Vagina (tissue), 2 donors: Measurements from ENCODE around the gene ATG2A. TPM values are rescaled to one million over a fixed set of nuclear protein-coding genes. Genes with fewer than 3 reads are reported as not detected.

Source experiments
- DNase-seq, 2 donors: peaks; one replicate each; pipeline ENCODE4 v3.0.0-alpha.2; 2017; ENCODE audit errors: extremely low spot score in 2 of 2
- H3K27ac ChIP-seq: fragments of 200-600 bp; sonication (generic); one replicate; pipeline ENCODE4 v1.5.1; 2019
- H3K27me3 ChIP-seq: fragments of 200-600 bp; sonication (generic); one replicate; pipeline ENCODE4 v1.5.1; 2019
- H3K36me3 ChIP-seq, 2 donors: fragments of 200-600 bp; sonication (generic); one replicate each; pipeline ENCODE4 v1.5.1; 2017 to 2019
- H3K4me1 ChIP-seq: fragments of 200-600 bp; sonication (generic); one replicate; pipeline ENCODE4 v1.5.1; 2019
- H3K4me3 ChIP-seq, 2 donors: fragments of 200-600 bp; sonication (generic); 1 replicate in 1 of 2; 2 replicates in 1 of 2; pipeline ENCODE4 v1.5.1; 2016 to 2019
- H3K9me3 ChIP-seq: fragments of 200-600 bp; sonication (generic); one replicate; pipeline ENCODE4 v1.5.1; 2019
- POLR2A ChIP-seq, 2 donors: fragments of 450-650 bp; IDR thresholded peaks; one replicate each; pipeline ENCODE4 v1.6.1; 2017; ENCODE audit warnings: antibody characterized with exemption in 2 of 2, mild to moderate bottlenecking in 2 of 2, moderate library complexity in 2 of 2
- POLR2AphosphoS5 ChIP-seq, 2 donors: sonication (generic); formaldehyde crosslinking; IDR thresholded peaks; one replicate each; pipeline ENCODE4 v1.9.0; 2017; ENCODE audit warnings: antibody characterized with exemption in 2 of 2, mild to moderate bottlenecking in 2 of 2, low read depth in 1 of 2; ENCODE audit not compliant: insufficient read depth in 1 of 2
- intact Hi-C: fragments of 100-400 bp; cut with DNase I; formaldehyde crosslinking; loops from one replicate; pipeline ENCODE4 v1.15.1; 2023
- total RNA-seq: library from RNA; depleted of rRNA; stranded (reverse); fragments of >200 nt; gene quantifications from one replicate; pipeline ENCODE4 v1.2.3, GENCODE V29; 2016
- TF ChIP-seq, protein P1 (sequence below), 3 experiments: fragments of 450-650 bp in 2 of 3; fragments of 200-600 bp in 1 of 3; sonication (generic) in 1 of 3; IDR thresholded peaks; one replicate each; pipeline ENCODE4 v1.5.1; 2017 to 2019; ENCODE audit warnings: antibody characterized with exemption in 3 of 3, mild to moderate bottlenecking in 2 of 3, moderate library complexity in 2 of 3

ATG2A gene
- total RNA-seq, 1 donor from 2014 or later, result 27.0 TPM

DNA sequence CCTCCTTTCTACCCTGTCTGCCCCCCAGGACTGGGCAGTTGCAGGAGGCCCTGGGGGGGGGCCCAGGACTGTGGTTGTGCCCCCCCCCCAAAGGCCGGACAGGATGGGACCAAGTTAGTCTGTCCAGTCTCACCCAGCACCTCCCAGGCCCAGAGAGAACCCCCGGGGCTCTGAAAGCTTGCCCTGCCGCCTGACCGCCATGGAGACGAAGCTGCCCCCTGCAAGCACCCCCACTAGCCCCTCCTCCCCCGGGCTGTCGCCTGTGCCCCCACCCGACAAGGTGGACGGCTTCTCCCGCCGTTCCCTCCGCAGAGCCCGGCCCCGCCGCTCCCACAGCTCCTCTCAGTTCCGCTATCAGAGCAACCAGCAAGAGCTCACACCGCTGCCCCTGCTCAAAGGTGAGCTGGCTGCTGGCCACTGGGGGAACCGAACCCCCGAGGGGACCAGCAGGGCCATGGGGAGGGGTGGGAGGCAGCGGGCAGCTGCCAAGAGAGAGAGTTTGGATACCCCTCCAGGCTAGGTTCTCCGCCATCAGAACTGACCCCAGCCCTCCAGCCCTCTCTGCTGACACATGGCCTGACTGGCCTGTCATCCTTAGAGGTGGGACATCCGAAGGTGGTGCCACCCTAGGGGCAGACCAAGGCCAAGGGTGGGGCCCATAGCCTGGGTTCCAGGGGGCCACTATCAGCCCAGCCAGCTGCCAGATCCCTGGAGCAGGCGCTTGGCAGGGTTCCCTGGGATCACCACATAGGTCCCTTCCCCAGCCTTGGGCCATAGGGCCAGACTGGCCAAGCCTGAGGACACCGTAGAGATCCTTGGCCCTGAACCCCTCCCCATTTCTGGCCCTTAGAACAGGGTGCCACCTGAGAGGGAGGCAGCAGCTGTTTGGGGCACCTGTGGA, 8.8 kb upstream of the ATG2A start:
- intact Hi-C loops, result no loop called here
- no peak for DNase-seq
- Histone ChIP-seq H3K4me3 (peak overlapping the region; percentile 76 to 83), H3K27ac (no peak overlapping the region), H3K9me3 (no peaks in the 10 kb centered on the region), H3K36me3 (peaks cover 0 to 34% of the 10 kb centered on the region in 2 donors), H3K27me3 (no peaks in the 10 kb centered on the region), H3K4me1 (peaks cover 26% of the 10 kb centered on the region)
- no peak for TF ChIP-seq POLR2A (IDR thresholded peaks at IDR 0.05)
- no peak for TF ChIP-seq POLR2AphosphoS5 (IDR thresholded peaks at IDR 0.05; ENCODE audit: insufficient read depth in 1 of 2, low read depth in 1 of 2)
- TF ChIP-seq, protein P1, sequence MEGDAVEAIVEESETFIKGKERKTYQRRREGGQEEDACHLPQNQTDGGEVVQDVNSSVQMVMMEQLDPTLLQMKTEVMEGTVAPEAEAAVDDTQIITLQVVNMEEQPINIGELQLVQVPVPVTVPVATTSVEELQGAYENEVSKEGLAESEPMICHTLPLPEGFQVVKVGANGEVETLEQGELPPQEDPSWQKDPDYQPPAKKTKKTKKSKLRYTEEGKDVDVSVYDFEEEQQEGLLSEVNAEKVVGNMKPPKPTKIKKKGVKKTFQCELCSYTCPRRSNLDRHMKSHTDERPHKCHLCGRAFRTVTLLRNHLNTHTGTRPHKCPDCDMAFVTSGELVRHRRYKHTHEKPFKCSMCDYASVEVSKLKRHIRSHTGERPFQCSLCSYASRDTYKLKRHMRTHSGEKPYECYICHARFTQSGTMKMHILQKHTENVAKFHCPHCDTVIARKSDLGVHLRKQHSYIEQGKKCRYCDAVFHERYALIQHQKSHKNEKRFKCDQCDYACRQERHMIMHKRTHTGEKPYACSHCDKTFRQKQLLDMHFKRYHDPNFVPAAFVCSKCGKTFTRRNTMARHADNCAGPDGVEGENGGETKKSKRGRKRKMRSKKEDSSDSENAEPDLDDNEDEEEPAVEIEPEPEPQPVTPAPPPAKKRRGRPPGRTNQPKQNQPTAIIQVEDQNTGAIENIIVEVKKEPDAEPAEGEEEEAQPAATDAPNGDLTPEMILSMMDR (IDR thresholded peaks at IDR 0.05), result no peak

- no peak for DNase-seq
- H3K4me1 ChIP-seq, result peaks cover 26% of the 10 kb centered on the region
- peak overlapping the region; percentile 97 for H3K27ac ChIP-seq
- H3K4me3 ChIP-seq, result peak overlapping the region; percentile 76 to 83
- no peaks in the 10 kb centered on the region for H3K27me3 ChIP-seq
- intact Hi-C loops, result loop anchor here (1.0 kb wide), 1 partner anchor 44 kb away; no protein-coding TSS in a partner anchor
- TF ChIP-seq POLR2AphosphoS5 (IDR thresholded peaks at IDR 0.05; ENCODE audit: insufficient read depth in 1 of 2, low read depth in 1 of 2), result no peak
- no peak for TF ChIP-seq POLR2A (IDR thresholded peaks at IDR 0.05)
- TF ChIP-seq, protein P1 (IDR thresholded peaks at IDR 0.05), result no peak
- H3K9me3 ChIP-seq, result no peaks in the 10 kb centered on the region
- H3K36me3 ChIP-seq, result peaks cover 0 to 25% of the 10 kb centered on the region in 2 donors
Observed at GRCh38 chr11:64924910-64925284, 7.9 kb upstream of the ATG2A start.

DNA sequence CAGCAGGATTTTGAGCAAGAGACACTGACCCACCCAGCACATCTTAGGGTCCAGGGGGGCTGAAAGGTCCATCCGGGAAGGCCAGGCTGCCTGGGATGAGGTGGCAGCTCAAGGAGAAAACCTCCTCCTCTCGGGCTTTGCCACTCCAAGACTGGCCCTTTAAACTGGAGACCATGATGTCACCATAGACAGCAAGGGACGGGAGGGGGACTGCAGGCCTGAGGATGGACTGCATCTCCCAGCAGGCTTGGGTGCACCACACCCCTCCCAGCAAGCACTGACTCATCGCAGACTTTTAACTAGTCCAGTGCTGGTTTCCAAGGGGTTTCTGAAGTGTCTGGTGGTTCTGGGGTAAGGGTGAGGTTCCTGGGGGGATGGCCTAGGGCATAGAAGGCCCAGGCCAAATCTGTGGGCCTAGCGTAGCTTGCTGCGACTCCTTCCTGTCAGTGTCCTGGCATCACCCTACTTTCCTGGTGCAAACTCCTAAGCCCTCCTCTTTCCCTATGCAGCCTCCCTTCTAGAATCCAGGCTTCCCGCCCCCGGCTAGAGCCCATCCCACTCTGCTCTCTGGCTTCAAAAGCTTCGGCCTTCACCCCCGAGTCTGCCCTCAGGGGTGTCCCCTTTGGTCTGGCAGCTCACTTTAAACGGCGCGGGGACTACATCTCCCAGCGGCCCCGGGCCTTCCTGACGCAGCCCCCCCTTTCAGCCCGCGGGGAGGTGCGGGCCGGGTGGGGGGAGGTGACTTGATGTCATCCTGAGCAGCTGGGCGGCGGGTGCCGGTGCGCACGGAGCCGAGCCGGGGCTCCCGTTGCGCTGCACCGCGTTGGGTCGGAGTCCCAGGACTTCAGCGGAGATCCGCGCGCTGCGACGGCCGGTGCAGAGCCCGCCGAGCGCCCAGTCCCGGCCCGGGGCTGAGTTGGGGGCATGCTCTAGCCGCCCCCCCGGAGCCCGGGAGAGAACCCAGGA, 7.2 kb upstream of the ATG2A start, which contains the start of gene PPP2R5B:
Gene PPP2R5B, plus strand, starts transcription at position 746 of the 966 bp plus-strand sequence. CDS start 1,046 bp downstream, outside the sequence.
- intact Hi-C loops, result loop anchor here (1.0 kb wide), 1 partner anchor 43 kb away; no protein-coding TSS in a partner anchor
- H3K27ac ChIP-seq, result peak within 1 kb of the TSS; percentile 97
- peak in 1 of 2 donors; percentile 75 for TF ChIP-seq POLR2A (IDR thresholded peaks at IDR 0.05)
- TF ChIP-seq POLR2AphosphoS5 (IDR thresholded peaks at IDR 0.05; ENCODE audit: insufficient read depth in 1 of 2, low read depth in 1 of 2), result peak; percentile 88 to 94
- TF ChIP-seq, protein P1 (IDR thresholded peaks at IDR 0.05), result no peak

GRCh38 chr11:64923151-64923661, 6.2 kb upstream of the ATG2A start:
- DNase-seq, result no peak
- no peaks in the 10 kb centered on the region for H3K27me3 ChIP-seq
- H3K27ac ChIP-seq, result peak overlapping the region; percentile 97
- H3K36me3 ChIP-seq, result peaks cover 0 to 12% of the 10 kb centered on the region in 2 donors
- intact Hi-C loops, result no loop called here
- no peak overlapping the region for H3K4me3 ChIP-seq
- TF ChIP-seq, protein P1 (IDR thresholded peaks at IDR 0.05), result no peak
- TF ChIP-seq POLR2A (IDR thresholded peaks at IDR 0.05) (no peak), POLR2AphosphoS5 (IDR thresholded peaks at IDR 0.05; ENCODE audit: insufficient read depth in 1 of 2, low read depth in 1 of 2) (no peak)
- peaks cover 36% of the 10 kb centered on the region for H3K4me1 ChIP-seq
- H3K9me3 ChIP-seq, result no peaks in the 10 kb centered on the region

More for the DNA sequence above, 7.2 kb upstream of the ATG2A start, which contains the start of gene PPP2R5B:
- DNase-seq, result peak in 1 of 2 donors; percentile 98
- H3K4me1 ChIP-seq, result peaks cover 26% of the 10 kb centered on the region
- peaks cover 0 to 18% of the 10 kb centered on the region in 2 donors for H3K36me3 ChIP-seq
- H3K9me3 ChIP-seq, result no peaks in the 10 kb centered on the region
- H3K4me3 ChIP-seq, result peak within 1 kb of the TSS; percentile 76 to 83
- H3K27me3 ChIP-seq, result no peaks in the 10 kb centered on the region
